ENCODE measurements around the gene MRPS9.

- TF ChIP-seq POLR2AphosphoS5 (IDR thresholded peaks at IDR 0.05), result no peak
- no peak for TF ChIP-seq POLR2A (IDR thresholded peaks at IDR 0.05)
- no peak for TF ChIP-seq CTCF (IDR thresholded peaks at IDR 0.05)
- no peak for TF ChIP-seq EP300 (IDR thresholded peaks at IDR 0.05)
Measured at GRCh38 chr2:105080461-105080860, 42.6 kb downstream of the MRPS9 start.

All from stomach (tissue), 4 donors.